GM19240 (cell line): ENCODE data around the gene GNPDA1.
"Not testable (repeated sequence)": the region's sequence is repeated elsewhere in the genome, so short reads cannot be mapped to it uniquely, and the experiment has no call there.

Experiments used
- DNase-seq: peaks from one replicate; pipeline ENCODE4 v3.0.0; 2011; ENCODE audit warnings: low spot score; ENCODE audit not compliant: insufficient read length

GNPDA1 gene

GRCh38 chr5:142012792-142013388 is at the start of gene GNPDA1:
GNPDA1 (minus strand) TSS chr5:142013027; CDS start chr5:142012035, 992 bp downstream.
- no peak for DNase-seq

- no peak for DNase-seq
These were observed 46.6 kb upstream of the GNPDA1 start for GRCh38 chr5:142059304-142059940.

DNA sequence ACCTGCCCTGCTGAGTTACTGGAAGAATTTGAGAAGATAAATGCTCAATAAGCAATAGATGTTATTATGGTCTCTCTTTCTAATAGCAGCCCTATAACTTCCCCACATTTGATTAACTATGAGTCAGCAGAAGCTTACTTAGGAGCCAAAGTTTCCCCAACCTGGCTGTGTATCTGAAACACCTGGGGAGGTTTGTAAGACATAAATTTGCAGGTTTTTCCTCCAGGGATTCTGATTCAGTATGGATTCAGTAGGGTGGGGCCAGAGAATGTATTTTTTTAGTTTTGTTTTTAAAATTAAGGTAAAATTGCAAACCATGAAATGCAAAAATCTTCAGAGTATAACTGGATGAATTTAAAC is 44.9 kb upstream of the GNPDA1 start:
- no peak for DNase-seq

GRCh38 chr5:142056816-142057696 is 44.2 kb upstream of the GNPDA1 start:
- no peak for DNase-seq

DNA sequence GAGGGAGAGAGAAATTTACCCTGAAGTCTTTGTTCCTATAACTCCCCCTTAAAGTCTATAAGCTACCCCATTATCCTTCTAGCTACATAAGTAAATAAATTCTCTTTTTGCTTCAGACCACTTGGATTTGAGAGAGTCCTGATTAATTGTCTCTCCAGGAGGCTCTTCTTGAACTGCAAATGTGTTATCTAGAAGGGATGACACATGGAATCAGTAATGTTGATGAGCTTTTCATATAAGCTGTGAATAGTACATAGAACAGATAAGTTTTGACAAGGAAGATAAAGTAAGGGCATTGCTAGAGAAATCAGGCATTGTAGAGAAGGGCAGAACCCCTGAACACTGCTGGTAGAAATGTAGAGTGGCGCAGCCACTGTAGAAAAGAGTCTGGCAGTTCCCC is 42.5 kb upstream of the GNPDA1 start:
- DNase-seq = no peak

DNA sequence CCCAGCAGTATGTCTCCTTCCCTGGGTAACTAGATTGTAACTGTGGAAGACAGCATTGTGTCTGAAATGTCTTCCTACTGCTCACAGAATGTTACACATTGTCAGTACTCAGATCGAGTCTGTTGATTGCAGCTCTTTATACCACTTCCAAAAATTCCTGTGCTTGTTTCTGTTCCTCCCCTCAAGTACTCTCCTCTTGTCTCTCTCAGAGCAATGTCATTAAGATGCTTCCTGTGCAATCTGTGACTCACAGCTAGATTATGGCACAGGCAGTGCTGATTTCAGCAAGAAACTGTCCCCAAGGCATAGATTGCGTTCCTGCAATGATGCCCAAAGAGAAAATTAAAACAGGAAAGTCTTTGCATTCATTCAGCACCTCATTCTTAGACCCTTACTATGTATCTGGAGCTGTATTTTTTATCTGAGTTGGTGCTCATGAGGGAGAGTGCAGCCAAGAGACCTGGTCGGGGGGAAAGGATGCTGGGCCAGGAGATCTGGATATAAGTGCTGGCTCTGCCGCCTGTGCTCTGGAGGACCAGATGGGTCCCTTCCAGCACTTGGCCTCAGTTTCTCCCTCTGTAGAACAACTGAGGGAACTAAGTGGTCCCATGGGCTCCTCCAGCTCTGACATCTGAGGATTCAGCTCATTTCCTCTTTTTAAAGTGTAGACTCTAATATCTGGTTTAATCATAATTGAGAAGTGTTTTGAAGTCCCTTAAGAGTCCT is 40.8 kb upstream of the GNPDA1 start:
- no peak for DNase-seq

- not testable (repeated sequence) for DNase-seq
These were observed 39.2 kb upstream of the GNPDA1 start for GRCh38 chr5:142052026-142052425.

DNA sequence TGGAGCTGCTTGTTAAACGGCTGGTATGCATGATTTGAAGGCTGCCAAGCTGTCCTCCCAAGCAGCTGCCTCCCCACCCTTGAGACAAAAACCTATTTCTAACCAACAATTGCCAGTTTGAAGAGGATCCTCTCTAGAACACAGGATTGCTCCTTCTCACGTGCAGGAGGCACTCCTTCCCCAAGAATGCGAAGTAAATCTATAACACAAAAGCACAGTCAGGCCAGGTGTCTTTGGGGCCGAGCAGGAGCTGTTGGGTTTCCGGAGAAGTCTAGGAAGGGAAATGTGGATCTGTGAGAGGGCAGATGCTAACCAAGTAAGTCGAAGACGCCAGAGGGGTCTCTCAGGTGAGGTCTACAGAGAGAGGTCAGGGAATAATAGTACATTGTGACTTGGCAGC is 35.4 kb upstream of the GNPDA1 start:
- no peak for DNase-seq

GRCh38 chr5:142046191-142046590 is 33.4 kb upstream of the GNPDA1 start:
- DNase-seq = no peak

DNA sequence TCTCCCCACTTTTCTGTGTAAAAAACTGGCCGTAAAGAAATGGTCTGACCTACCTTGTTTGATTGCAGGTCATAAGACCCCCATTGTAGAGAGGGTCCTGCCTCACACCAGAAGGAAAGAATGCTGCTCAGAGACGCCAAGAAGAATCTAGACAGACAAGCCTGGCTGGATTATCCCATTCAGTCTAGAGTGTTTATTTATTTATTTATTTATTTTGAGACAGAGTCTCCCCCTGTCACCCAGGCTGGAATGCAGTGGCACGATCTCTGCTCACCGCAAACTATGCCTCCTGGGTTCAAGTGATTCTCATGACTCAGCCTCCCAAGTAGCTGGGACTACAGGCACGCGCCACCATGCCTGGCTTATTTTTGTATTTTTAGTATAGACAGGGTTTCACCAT is 28.1 kb upstream of the GNPDA1 start:
- DNase-seq = not testable (repeated sequence)

DNA sequence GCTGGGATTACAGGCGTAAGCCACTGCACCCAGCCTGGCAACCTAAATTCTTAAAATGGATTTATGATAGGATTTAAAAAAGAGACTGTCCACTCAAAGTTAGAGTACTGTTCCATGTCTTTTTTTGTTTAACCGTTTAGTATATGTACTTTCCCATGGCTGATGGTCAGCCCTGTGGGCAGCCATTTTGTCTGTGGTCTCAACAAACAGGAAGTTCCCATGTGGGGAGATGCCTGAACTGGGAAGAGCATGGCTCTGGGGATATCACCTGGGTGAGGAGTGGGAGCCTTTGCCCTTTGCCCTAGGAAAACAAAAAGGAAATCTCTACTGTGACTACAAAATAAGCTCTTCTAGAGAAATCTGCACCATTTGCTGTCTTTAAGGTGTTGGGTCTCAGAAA is 27.5 kb upstream of the GNPDA1 start:
- DNase-seq = no peak

DNA sequence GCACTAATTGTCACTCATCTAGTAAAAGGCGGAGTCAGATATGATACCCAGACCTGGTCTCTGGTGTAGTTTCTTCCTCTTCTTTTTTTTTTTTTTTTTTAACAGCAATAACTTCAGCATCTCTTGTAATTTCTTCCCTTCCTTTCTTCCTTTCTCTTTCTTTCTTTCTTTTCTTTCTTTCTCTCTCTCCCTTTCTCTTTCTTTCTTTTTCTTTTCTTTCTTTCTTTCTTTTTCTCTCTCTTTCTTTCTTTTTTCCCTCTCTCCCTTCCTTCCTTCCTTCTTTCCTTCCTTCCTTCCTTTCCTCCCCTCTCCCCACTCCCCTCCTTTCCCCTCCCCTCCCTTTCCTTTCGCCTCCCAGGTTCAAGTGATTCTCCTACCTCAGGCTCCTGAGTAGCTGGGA is 25.9 kb upstream of the GNPDA1 start:
- DNase-seq = no peak

DNA sequence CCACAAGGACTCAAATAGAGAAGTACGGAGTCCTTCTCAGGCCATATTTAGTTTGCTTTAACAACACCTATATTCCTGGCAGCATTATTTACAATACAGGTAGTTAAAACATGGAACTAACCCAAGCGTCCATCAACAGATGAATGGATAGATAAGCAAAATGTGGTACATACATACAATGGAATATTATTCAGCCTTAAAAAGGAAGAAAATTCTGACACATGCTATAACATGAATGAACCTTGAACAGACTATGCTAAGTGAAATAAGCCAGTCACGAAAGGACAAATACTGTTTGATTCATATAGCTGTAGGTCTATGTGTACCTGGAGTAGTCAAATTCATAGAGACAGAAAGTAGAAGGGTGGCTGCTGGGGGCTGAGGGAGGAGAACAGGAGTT is 24.8 kb upstream of the GNPDA1 start:
- not testable (repeated sequence) for DNase-seq

DNA sequence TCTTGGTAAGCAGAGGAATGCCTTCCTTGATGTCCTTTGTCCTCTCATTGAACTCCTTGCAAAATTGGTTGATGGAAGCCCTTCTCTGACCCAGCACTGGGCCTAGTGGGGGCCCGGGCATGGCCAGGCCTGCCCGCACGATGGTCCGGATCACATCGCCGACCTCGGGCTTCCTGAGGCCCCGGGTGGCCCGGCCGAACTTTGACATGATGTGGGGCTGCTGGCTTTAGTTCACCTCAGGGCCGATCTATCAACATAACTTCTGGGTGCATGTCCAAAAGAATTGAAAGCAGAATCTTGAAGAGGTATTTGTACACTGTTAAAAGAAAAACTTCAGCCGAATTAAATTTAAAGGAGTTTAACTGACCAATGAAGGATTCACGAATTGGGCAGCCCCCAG is 24.1 kb upstream of the GNPDA1 start:
- no peak for DNase-seq

DNA sequence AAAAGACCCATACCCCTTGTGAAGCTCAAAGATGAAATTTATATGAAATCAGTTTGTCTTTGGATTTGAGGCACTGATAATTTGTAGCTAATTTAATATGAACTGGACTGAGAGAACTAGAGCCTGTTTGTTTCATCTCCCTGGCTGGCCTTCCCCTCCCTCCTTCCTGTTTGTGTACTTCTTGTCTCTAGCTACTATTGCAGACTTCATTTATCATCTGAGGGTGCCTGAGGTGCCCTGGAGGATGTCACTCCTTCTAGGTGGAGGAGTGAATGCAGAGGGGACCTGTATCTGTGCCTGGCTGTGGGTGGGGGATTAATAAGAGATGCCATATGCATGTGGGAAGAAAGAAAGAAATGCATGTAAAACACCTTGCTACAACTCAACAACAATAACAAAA is 22.2 kb upstream of the GNPDA1 start:
- no peak for DNase-seq

- DNase-seq = not testable (repeated sequence)
These were observed 21.1 kb upstream of the GNPDA1 start for GRCh38 chr5:142033632-142034567.

- no peak for DNase-seq
These were observed 20.2 kb upstream of the GNPDA1 start for GRCh38 chr5:142032747-142033631.

GRCh38 chr5:142032150-142032549 is 19.3 kb upstream of the GNPDA1 start:
- no peak for DNase-seq

DNA sequence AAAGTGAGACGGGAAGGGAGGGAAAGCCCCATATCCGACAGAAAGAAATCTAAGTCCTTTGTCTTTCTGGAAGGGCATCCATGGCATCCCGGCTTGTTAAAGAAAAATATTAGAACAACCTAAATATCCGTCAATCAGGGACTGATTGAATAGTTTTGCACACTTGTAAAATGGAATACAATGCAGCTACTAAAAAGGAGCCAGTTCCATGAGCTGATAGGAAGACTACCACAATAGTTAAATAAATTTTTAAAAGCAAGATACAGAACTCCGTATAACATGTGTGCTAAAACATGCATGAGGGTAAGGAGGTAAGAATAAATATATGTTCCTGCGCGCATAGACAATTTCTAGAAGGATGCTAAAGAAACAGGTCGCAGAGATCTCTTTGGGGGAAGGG is 12.8 kb upstream of the GNPDA1 start:
- DNase-seq = no peak
